ENCODE results near the gene CHD9NB. TPM values are rescaled to one million over a fixed set of nuclear protein-coding genes. Genes with fewer than 3 reads are reported as not detected.

Gene CHD9NB
- total and polyA plus RNA-seq, 9 of the 15 experiments (the other 6 are each of a cell fraction or from before 2014, with no cell fraction given), result 0.06 to 0.10 (median 0.07) TPM; not detected in 6

GRCh38 chr16:53054670-53055485 lies 2.2 kb upstream of the CHD9NB start, which contains the start of gene CHD9 (continued):
- TF ChIP-seq ZNF224 (CRISPR knock-in tag; IDR thresholded peaks at IDR 0.05) (no peak; the same call in 1 of the 2 replicates), ZKSCAN8 (CRISPR knock-in tag; IDR thresholded peaks at IDR 0.05) (no peak), ZNF75A (CRISPR knock-in tag; IDR thresholded peaks at IDR 0.05) (no peak), ZNF830 (CRISPR knock-in tag; IDR thresholded peaks at IDR 0.05) (peak; percentile 38; the same call in 1 of the 2 replicates), HNRNPL (IDR thresholded peaks at IDR 0.05; ENCODE audit: low read depth, low read length) (peak; percentile 52), BHLHE40 (IDR thresholded peaks at IDR 0.05; ENCODE audit: low read length) (peak; percentile 57; the same call in 1 of the 2 replicates), ADNP (tag; IDR thresholded peaks at IDR 0.05) (no peak), DPF2 (IDR thresholded peaks at IDR 0.05) (0 out of 2 replicates have a peak, but pooled peaks have one; percentile 37), KLF10 (CRISPR knock-in tag; IDR thresholded peaks at IDR 0.05) (no peak), TGIF2 (CRISPR knock-in tag; IDR thresholded peaks at IDR 0.05) (no peak), C11orf30 (IDR thresholded peaks at IDR 0.05; ENCODE audit: low read depth) (peak; percentile 33), MAX (CRISPR knock-in tag; IDR thresholded peaks at IDR 0.05) (peak; percentile 93), ZEB2 (IDR thresholded peaks at IDR 0.05) (no peak), CREM (IDR thresholded peaks at IDR 0.05; ENCODE audit: low read depth) (peak; percentile 63; the same call in 1 of the 2 replicates), ETS1 (conservative IDR thresholded peaks at IDR 0.05; ENCODE audit: control insufficient read depth, low read depth, low read length) (peak; percentile 77; the same call in 1 of the 2 replicates), ETV1 (tag; conservative IDR thresholded peaks at IDR 0.05; ENCODE audit: low read depth) (peak; percentile 73), ZFPM2 (CRISPR knock-in tag; IDR thresholded peaks at IDR 0.05) (no peak), KDM5B (IDR thresholded peaks at IDR 0.05; ENCODE audit: insufficient replicate concordance, low read depth, low read length) (peak; percentile 27), HMG20B (CRISPR knock-in tag; IDR thresholded peaks at IDR 0.05) (no peak), ZNF324 (CRISPR knock-in tag; IDR thresholded peaks at IDR 0.05) (no peak), ZNF395 (CRISPR knock-in tag; IDR thresholded peaks at IDR 0.05) (0 out of 2 replicates have a peak, but pooled peaks have one; percentile 4), PRDM10 (IDR thresholded peaks at IDR 0.05; ENCODE audit: partially characterized antibody) (peak; percentile 6), ZNF436 (CRISPR knock-in tag; IDR thresholded peaks at IDR 0.05) (no peak), NFATC3 (IDR thresholded peaks at IDR 0.05) (no peak)

Data from K562 (cell line).